Measurements from ENCODE around the gene TMEM74B.
"Not testable (repeated sequence)": the region's sequence is repeated elsewhere in the genome, so short reads cannot be mapped to it uniquely, and the experiment has no call there.

Gene TMEM74B

GRCh38 chr20:1150968-1151367, 33.8 kb downstream of the TMEM74B start:
- no peak overlapping the region for H3K4me3 ChIP-seq (ENCODE audit: control insufficient read depth, low read depth, low read length)
- DNase-seq (ENCODE audit: low read depth): no peak
- TF ChIP-seq CTCF (conservative IDR thresholded peaks at IDR 0.05; ENCODE audit: control insufficient read depth, insufficient read depth, low read depth, low read length): no peak

- DNase-seq (ENCODE audit: low read depth): peak; percentile 61
- H3K4me3 ChIP-seq (ENCODE audit: control insufficient read depth, low read depth, low read length): no peak overlapping the region
- TF ChIP-seq CTCF (conservative IDR thresholded peaks at IDR 0.05; ENCODE audit: control insufficient read depth, insufficient read depth, low read depth, low read length): no peak
Measured at GRCh38 chr20:1150218-1150617, 34.6 kb downstream of the TMEM74B start.

- DNase-seq (ENCODE audit: low read depth); H3K4me3 ChIP-seq (ENCODE audit: control insufficient read depth, low read depth, low read length): not testable (repeated sequence)
Measured at GRCh38 chr20:1149812-1150211, 35.0 kb downstream of the TMEM74B start.

GRCh38 chr20:1146957-1147356, 37.8 kb downstream of the TMEM74B start:
- no peak for DNase-seq (ENCODE audit: low read depth)
- no peak overlapping the region for H3K4me3 ChIP-seq (ENCODE audit: control insufficient read depth, low read depth, low read length)
- TF ChIP-seq CTCF (conservative IDR thresholded peaks at IDR 0.05; ENCODE audit: control insufficient read depth, insufficient read depth, low read depth, low read length): no peak

- H3K4me3 ChIP-seq (ENCODE audit: control insufficient read depth, low read depth, low read length): no peak overlapping the region
- no peak for TF ChIP-seq CTCF (conservative IDR thresholded peaks at IDR 0.05; ENCODE audit: control insufficient read depth, insufficient read depth, low read depth, low read length)
Measured at GRCh38 chr20:1144401-1145172, 40.2 kb downstream of the TMEM74B start.

GRCh38 chr20:1137236-1137635, 47.5 kb downstream of the TMEM74B start:
- no peak for DNase-seq (ENCODE audit: low read depth)
- no peak overlapping the region for H3K4me3 ChIP-seq (ENCODE audit: control insufficient read depth, low read depth, low read length)
- TF ChIP-seq CTCF (conservative IDR thresholded peaks at IDR 0.05; ENCODE audit: control insufficient read depth, insufficient read depth, low read depth, low read length): no peak

More at GRCh38 chr20:1144401-1145172, 40.2 kb downstream of the TMEM74B start:
- DNase-seq (ENCODE audit: low read depth): no peak

GRCh38 chr20:1134836-1135235, 49.9 kb downstream of the TMEM74B start:
- TF ChIP-seq CTCF (conservative IDR thresholded peaks at IDR 0.05; ENCODE audit: control insufficient read depth, insufficient read depth, low read depth, low read length): no peak
- H3K4me3 ChIP-seq (ENCODE audit: control insufficient read depth, low read depth, low read length): no peak overlapping the region
- no peak for DNase-seq (ENCODE audit: low read depth)
